H1 (cell line): ENCODE measurements around the gene APH1A. TPM values are rescaled to one million over a fixed set of nuclear protein-coding genes. Genes with fewer than 3 reads are reported as not detected.
A peak's percentile ranks its signal among the peaks of the same experiment; 100 is the strongest.

Source experiments
- CTCF ChIA-PET: fragments of 300-600 bp; sonication (Branson Sonifier 250); formaldehyde crosslinking; loops from one replicate; lab custom pipeline; 2021; ENCODE audit not compliant: partially characterized antibody; lab: Charles Lee
- POLR2A ChIA-PET: fragments of 300-600 bp; sonication (Branson Sonifier 250); formaldehyde crosslinking; loops from one replicate; lab custom pipeline; 2021; ENCODE audit warnings: inconsistent platforms; ENCODE audit not compliant: partially characterized antibody; lab: Charles Lee
- DNase-seq, 2 experiments: peaks; one replicate each; pipeline versions ENCODE4 v3.0.0 to v3.0.0-alpha.2; 2010 to 2022; ENCODE audit warnings: low spot score in 2 of 2, low read depth in 1 of 2, mixed read lengths in 1 of 2
- FAIRE-seq: peaks from 2 replicates; lab custom pipeline; 2011; peaks lifted over from hg19 to GRCh38; lab: Jason Lieb, UNC
- H2AFZ ChIP-seq: 2 replicates; pipeline ENCODE4 v1.8.1; 2012; ENCODE audit warnings: low read length, inconsistent platforms
- H2AK5ac ChIP-seq: 2 replicates; pipeline ENCODE4 v1.6.1; 2013; ENCODE audit warnings: low read depth, low read length
- H2BK120ac ChIP-seq: replicated peaks from 2 replicates; pipeline ENCODE3; 2013; ENCODE audit warnings: low read depth, low read length, inconsistent platforms
- H2BK12ac ChIP-seq: 2 replicates; pipeline ENCODE4 v1.6.1; 2013; ENCODE audit warnings: low read depth, low read length
- H2BK15ac ChIP-seq: 2 replicates; pipeline ENCODE4 v1.6.1; 2013; ENCODE audit warnings: low read length
- H2BK20ac ChIP-seq: 2 replicates; pipeline ENCODE4 v1.6.1; 2013; ENCODE audit warnings: low read length
- H2BK5ac ChIP-seq: 2 replicates; pipeline ENCODE4 v1.6.1; 2013; ENCODE audit warnings: low read depth, low read length
- H3K14ac ChIP-seq: 2 replicates; pipeline ENCODE4 v1.6.1; 2013; ENCODE audit warnings: inconsistent platforms; ENCODE audit not compliant: insufficient read length
- H3K18ac ChIP-seq: 2 replicates; pipeline ENCODE4 v1.6.1; 2013; ENCODE audit warnings: low read length; ENCODE audit errors: extremely low read depth
- H3K23ac ChIP-seq: 2 replicates; pipeline ENCODE4 v1.6.1; 2013; ENCODE audit warnings: inconsistent platforms; ENCODE audit not compliant: insufficient read length
- H3K23me2 ChIP-seq: 2 replicates; pipeline ENCODE4 v1.6.1; 2013; ENCODE audit warnings: low read depth, low read length
- H3K27ac ChIP-seq: 2 replicates; pipeline ENCODE4 v1.6.1; 2011; ENCODE audit warnings: low read depth, low read length, inconsistent platforms
- H3K27me3 ChIP-seq, 4 experiments: replicated peaks in 1 of 4; 1 replicate in 1 of 4; 2 replicates in 3 of 4; pipeline versions ENCODE4 v1.6.1 to v1.8.1; 2011 to 2013; ENCODE audit warnings: low read length in 3 of 4, mild to moderate bottlenecking in 3 of 4, inconsistent platforms in 2 of 4, mixed read lengths in 2 of 4, moderate library complexity in 1 of 4; ENCODE audit not compliant: control insufficient read depth in 3 of 4, insufficient read depth in 3 of 4; ENCODE audit errors: extremely low read depth in 1 of 4
- H3K36me3 ChIP-seq, 4 experiments: 2 replicates each; pipeline versions ENCODE4 v1.6.1 to v1.8.1; 2011 to 2013; ENCODE audit warnings: mild to moderate bottlenecking in 4 of 4, low read length in 3 of 4, moderate library complexity in 2 of 4, control low read depth in 1 of 4, inconsistent platforms in 1 of 4; ENCODE audit not compliant: insufficient read depth in 4 of 4, control insufficient read depth in 2 of 4
- H3K4ac ChIP-seq: replicated peaks from 2 replicates; pipeline ENCODE3; 2013; ENCODE audit warnings: low read length, low read depth, mixed read lengths, inconsistent platforms; ENCODE audit not compliant: insufficient read length
- H3K4me1 ChIP-seq, 4 experiments: replicated peaks in 1 of 4; 1 replicate in 1 of 4; 2 replicates in 3 of 4; pipeline versions ENCODE4 v1.6.1 to v1.8.1; 2011 to 2013; ENCODE audit warnings: low read length in 3 of 4, inconsistent platforms in 2 of 4, mixed read lengths in 1 of 4; ENCODE audit not compliant: insufficient read depth in 4 of 4, control insufficient read depth in 3 of 4
- H3K4me2 ChIP-seq, 2 experiments: 2 replicates each; pipeline versions ENCODE4 v1.6.1 to v1.8.1; 2011 to 2013; ENCODE audit warnings: low read depth in 2 of 2, low read length in 2 of 2, control low read depth in 1 of 2, inconsistent platforms in 1 of 2, mild to moderate bottlenecking in 1 of 2; ENCODE audit not compliant: insufficient read depth in 1 of 2
- H3K4me3 ChIP-seq, 4 experiments: fragments of 200-600, 300-600 bp in 1 of 4; sonication (generic), shearing (Covaris generic), sonication (Bioruptor Twin) in 1 of 4; 2 replicates each; pipeline versions ENCODE4 v1.5.1 to v1.8.1; 2011 to 2016; ENCODE audit warnings: low read length in 4 of 4, low read depth in 3 of 4, control low read depth in 2 of 4, inconsistent platforms in 2 of 4, mild to moderate bottlenecking in 2 of 4, mixed read lengths in 1 of 4, moderate library complexity in 1 of 4; ENCODE audit not compliant: insufficient read depth in 2 of 4; ENCODE audit errors: extremely low read depth in 1 of 4
- H3K56ac ChIP-seq: replicated peaks from 2 replicates; pipeline ENCODE3; 2013; ENCODE audit warnings: low read depth, mild to moderate bottlenecking, mixed read lengths, low read length, inconsistent platforms; ENCODE audit not compliant: insufficient read length
- H3K79me1 ChIP-seq: 2 replicates; pipeline ENCODE4 v1.6.1; 2013; ENCODE audit warnings: low read depth, low read length, control low read depth
- H3K79me2 ChIP-seq, 2 experiments: 2 replicates each; pipeline versions ENCODE4 v1.6.1 to v1.8.1; 2012 to 2013; ENCODE audit warnings: low read length in 2 of 2, mild to moderate bottlenecking in 2 of 2, inconsistent platforms in 1 of 2; ENCODE audit not compliant: insufficient read depth in 2 of 2, control insufficient read depth in 1 of 2
- H3K9ac ChIP-seq, 4 experiments: replicated peaks in 1 of 4; 1 replicate in 1 of 4; 2 replicates in 3 of 4; pipeline versions ENCODE4 v1.6.1 to v1.8.1; 2011 to 2013; ENCODE audit warnings: low read depth in 3 of 4, low read length in 3 of 4, control low read depth in 2 of 4, mild to moderate bottlenecking in 2 of 4, moderate library complexity in 2 of 4, inconsistent platforms in 1 of 4; ENCODE audit errors: extremely low read depth in 1 of 4
- H3K9me3 ChIP-seq, 2 experiments: 2 replicates each; pipeline versions ENCODE4 v1.6.1 to v1.8.1; 2012 to 2013; ENCODE audit warnings: mild to moderate bottlenecking in 2 of 2, moderate library complexity in 2 of 2, control low read depth in 1 of 2, inconsistent platforms in 1 of 2, low read depth in 1 of 2, low read length in 1 of 2, mixed read lengths in 1 of 2; ENCODE audit not compliant: insufficient read depth in 2 of 2
- H4K20me1 ChIP-seq, 2 experiments: replicated peaks in 1 of 2; 2 replicates each; pipeline versions ENCODE3 to v1.8.1; 2011 to 2013; ENCODE audit warnings: inconsistent platforms in 2 of 2, low read length in 2 of 2, mild to moderate bottlenecking in 1 of 2; ENCODE audit not compliant: insufficient read depth in 2 of 2, control insufficient read depth in 1 of 2
- H4K5ac ChIP-seq: 2 replicates; pipeline ENCODE4 v1.6.1; 2013; ENCODE audit warnings: low read length, low read depth, mixed read lengths, inconsistent platforms; ENCODE audit not compliant: insufficient read length
- H4K8ac ChIP-seq: 2 replicates; pipeline ENCODE4 v1.8.0; 2013; ENCODE audit warnings: mild to moderate bottlenecking, moderate library complexity, low read length, inconsistent platforms; ENCODE audit not compliant: insufficient read depth; ENCODE audit errors: extremely low read depth
- H4K91ac ChIP-seq: replicated peaks from 2 replicates; pipeline ENCODE3; 2013; ENCODE audit warnings: low read length, mixed read lengths, inconsistent platforms; ENCODE audit not compliant: insufficient read length
- JUN ChIP-seq: IDR thresholded peaks from 2 replicates; pipeline ENCODE4 v1.6.1; 2011; ENCODE audit warnings: low read depth, mild to moderate bottlenecking, improper control_type of control experiment, low read length
- TAF7 ChIP-seq: optimal IDR thresholded peaks from 2 replicates; pipeline ENCODE3; 2011; ENCODE audit warnings: low read depth, mild to moderate bottlenecking, inconsistent platforms, low read length, moderate library complexity, borderline replicate concordance
- WGBS, 2 experiments: shearing (Covaris generic) in 1 of 2; methylation state at CpG; one replicate each; pipeline versions ENCODE4 v1.1.6 to v1.1.7; 2013 to 2015; ENCODE audit warnings: low lambda C conversion rate in 2 of 2, mixed read lengths in 2 of 2, inconsistent platforms in 1 of 2, low coverage in 1 of 2, missing lambda C conversion rate in 1 of 2; ENCODE audit not compliant: insufficient replicate concordance in 2 of 2, insufficient coverage in 1 of 2, insufficient read length in 1 of 2; ENCODE audit errors: extremely low coverage in 1 of 2, missing lambda C conversion rate in 1 of 2; 5-methylcytosine and 5-hydroxymethylcytosine counted together
- polyA plus RNA-seq, 7 experiments: library from polyadenylated mRNA; depleted of rRNA in 3 of 7; stranded (reverse) in 5 of 7; unstranded in 2 of 7; fragments of >200 nt in 5 of 7; fragments of 200-250 nt in 2 of 7; gene quantifications; 1 replicate in 5 of 7; 2 replicates in 1 of 7; 4 replicates in 1 of 7; pipeline versions ENCODE4 v1.2.1 to v1.2.3, GENCODE V29; 2011 to 2013; ENCODE audit warnings: missing spikeins in 2 of 7, mixed read lengths in 2 of 7
- total RNA-seq: library from RNA; stranded (reverse); fragmentation: NEBNext Ultra II Directional; extraction: Animal tissue kit (Norgen Biotek cat#: 25700); gene quantifications from 2 replicates; pipeline ENCODE4 v1.2.1, GENCODE V29; 2021

The APH1A gene
- total and polyA plus RNA-seq, 2 of the 8 experiments (the other 6 are each of a cell fraction or from before 2014, with no cell fraction given) = 111 to 183 TPM

- no peak for FAIRE-seq
- Histone ChIP-seq H4K91ac (peak overlapping the region; percentile 17), H4K5ac (peak overlapping the region; percentile 49), H3K79me2 (peaks cover 22 to 53% of the 10 kb centered on the region in 2 experiments), H2BK20ac (no peak overlapping the region), H3K4me2 (peak overlapping the region; percentile 77 to 86), H3K23me2 (peaks cover 10% of the 10 kb centered on the region), H3K27me3 (no peaks in the 10 kb centered on the region), H2BK5ac (peak overlapping the region; percentile 95), H3K23ac (no peak overlapping the region), H2BK120ac (peak overlapping the region; percentile 9), H3K4me3 (peak overlapping the region; percentile 84 to 99 (median 98)), H3K4ac (peak overlapping the region; percentile 97), H3K79me1 (no peaks in the 10 kb centered on the region; the same call in 1 of the 2 replicates), H3K9ac (peak overlapping the region; percentile 93 to 99 (median 95)), H4K20me1 (peaks cover 0 to 2% of the 10 kb centered on the region in 2 experiments), H3K9me3 (no peaks in the 10 kb centered on the region), H3K14ac (no peak overlapping the region), H2BK15ac (no peak overlapping the region; the same call in 1 of the 2 replicates), H2AFZ (no peak overlapping the region)
- ChIA-PET POLR2A (interaction anchor here (0.7 to 5.6 kb wide), 19 partner anchors 9 to 394 kb away, joined by 3 to 61 read pairs (median 5); partner anchors contain the start of genes APH1A, C1orf54, CA14 and ENSA), CTCF (interaction anchor here (1.6 kb wide), 1 partner anchor 21 kb away, joined by 5 read pairs; no protein-coding TSS in a partner anchor)
- no peak for DNase-seq
- TF ChIP-seq TAF7 (no peak), JUN (no peak)
- TF ChIP-seq, all 59 proteins: peak for 0
- H4K8ac ChIP-seq = peak overlapping the region; percentile 92
- peak overlapping the region; percentile 74 for H3K27ac ChIP-seq
- H2BK12ac ChIP-seq = peak overlapping the region; percentile 81; the same call in 1 of the 2 replicates
- peaks cover 0 to 6% (median 2%) of the 10 kb centered on the region in 4 experiments; a peak in 5 of 7 replicates for H3K4me1 ChIP-seq
- peak overlapping the region; percentile 43 for H3K56ac ChIP-seq
- 2% methylated on average over 26 of the region's 27 CpGs; no CpG with 5 or more reads in 1 of the 2 experiments for WGBS, 2 experiments
- H2AK5ac ChIP-seq = no peak overlapping the region
- H3K18ac ChIP-seq = peak overlapping the region; percentile 67
- peaks cover 0 to 10% (median 0%) of the 10 kb centered on the region in 4 experiments; a peak in 2 of 8 replicates for H3K36me3 ChIP-seq
These were observed 33.4 kb downstream of the APH1A start for GRCh38 chr1:150235294-150235851.
